CD14-positive monocyte (primary cell): ENCODE measurements around the gene C3orf18. TPM values are rescaled to one million over a fixed set of nuclear protein-coding genes. Genes with fewer than 3 reads are reported as not detected.

ENCODE experiments used
- DNase-seq, 3 donors: peaks; one replicate each; pipeline ENCODE4 v3.0.0-alpha.2; 2011 to 2022
- H2AFZ ChIP-seq: 2 replicates; pipeline ENCODE4 v1.6.0; 2012; ENCODE audit warnings: mild to moderate bottlenecking, low read depth, low read length, inconsistent platforms; ENCODE audit not compliant: insufficient read depth, poor library complexity, severe bottlenecking
- H3K27ac ChIP-seq, 2 donors: 1 replicate in 1 of 2; 2 replicates in 1 of 2; pipeline ENCODE4 v1.5.1; 2012 to 2013; ENCODE audit warnings: low read length in 2 of 2, control low read depth in 1 of 2, inconsistent platforms in 1 of 2, low read depth in 1 of 2, mild to moderate bottlenecking in 1 of 2
- H3K27me3 ChIP-seq, 2 donors: one replicate each; pipeline versions ENCODE4 v1.6.0 to v1.6.1; 2011 to 2013; ENCODE audit warnings: low read length in 2 of 2; ENCODE audit not compliant: control insufficient read depth in 2 of 2, insufficient read depth in 2 of 2
- H3K36me3 ChIP-seq, 2 donors: replicated peaks in 1 of 2; 1 replicate in 1 of 2; 2 replicates in 1 of 2; pipeline versions ENCODE4 v1.5.1 to v1.6.1; 2012 to 2013; ENCODE audit warnings: low read length in 2 of 2, control low read depth in 1 of 2, inconsistent platforms in 1 of 2, mild to moderate bottlenecking in 1 of 2; ENCODE audit not compliant: insufficient read depth in 2 of 2, control insufficient read depth in 1 of 2
- H3K4me1 ChIP-seq, 2 donors: 1 replicate in 1 of 2; 2 replicates in 1 of 2; pipeline versions ENCODE4 v1.5.1 to v1.6.1; 2012 to 2013; ENCODE audit warnings: low read length in 2 of 2, control low read depth in 1 of 2, inconsistent platforms in 1 of 2, mild to moderate bottlenecking in 1 of 2, moderate library complexity in 1 of 2; ENCODE audit not compliant: insufficient read depth in 2 of 2, control insufficient read depth in 1 of 2
- H3K4me2 ChIP-seq: replicated peaks from 2 replicates; pipeline ENCODE3; 2012; ENCODE audit warnings: low read length, moderate library complexity, mild to moderate bottlenecking; ENCODE audit not compliant: poor library complexity, severe bottlenecking; ENCODE audit errors: extremely low read depth
- H3K4me3 ChIP-seq, 3 experiments: fragments of 200-600 bp in 1 of 3; sonication (generic) in 1 of 3; replicated peaks in 1 of 3; 1 replicate in 2 of 3; 2 replicates in 1 of 3; pipeline ENCODE4 v1.5.1; 2011 to 2013; ENCODE audit warnings: low read length in 3 of 3, mild to moderate bottlenecking in 3 of 3, control low read depth in 2 of 3, low read depth in 2 of 3, inconsistent platforms in 1 of 3, moderate library complexity in 1 of 3
- H3K79me2 ChIP-seq: 2 replicates; pipeline ENCODE4 v1.6.0; 2012; ENCODE audit warnings: mild to moderate bottlenecking, control low read depth, inconsistent platforms, low read length, moderate library complexity; ENCODE audit not compliant: insufficient read depth
- H3K9ac ChIP-seq: 2 replicates; pipeline ENCODE4 v1.6.0; 2017; ENCODE audit warnings: low read length, mild to moderate bottlenecking; ENCODE audit not compliant: insufficient read depth, poor library complexity, severe bottlenecking
- H3K9me3 ChIP-seq, 2 donors: replicated peaks in 1 of 2; 1 replicate in 1 of 2; 2 replicates in 1 of 2; pipeline versions ENCODE4 v1.5.1 to v1.6.1; 2012 to 2013; ENCODE audit warnings: low read length in 2 of 2, control low read depth in 1 of 2; ENCODE audit not compliant: control insufficient read depth in 1 of 2, insufficient read depth in 1 of 2
- H4K20me1 ChIP-seq: 2 replicates; pipeline ENCODE4 v1.6.0; 2012; ENCODE audit warnings: mild to moderate bottlenecking, low read length, control low read depth, moderate library complexity; ENCODE audit not compliant: insufficient read depth
- H3K27ac Mint-ChIP-seq, 7 donors: one replicate each; pipeline ENCODE4 v1.8.0; 2020; ENCODE audit warnings: mild to moderate bottlenecking in 7 of 7, mixed read lengths in 7 of 7, moderate library complexity in 6 of 7, inconsistent platforms in 2 of 7
- H3K27me3 Mint-ChIP-seq, 3 donors: one replicate each; pipeline ENCODE4 v1.8.0; 2021 to 2022; ENCODE audit warnings: low read depth in 3 of 3, mild to moderate bottlenecking in 3 of 3, mixed read lengths in 3 of 3, moderate library complexity in 3 of 3, inconsistent platforms in 1 of 3
- H3K36me3 Mint-ChIP-seq, 2 donors: one replicate each; pipeline ENCODE4 v1.8.0; 2020; ENCODE audit warnings: mixed read lengths in 2 of 2, inconsistent platforms in 1 of 2, mild to moderate bottlenecking in 1 of 2
- H3K4me1 Mint-ChIP-seq: one replicate; pipeline ENCODE4 v1.8.0; 2020; ENCODE audit warnings: mild to moderate bottlenecking, mixed read lengths
- H3K4me3 Mint-ChIP-seq, 2 donors: one replicate each; pipeline ENCODE4 v1.8.0; 2020; ENCODE audit warnings: mild to moderate bottlenecking in 2 of 2, mixed read lengths in 2 of 2, moderate library complexity in 1 of 2
- H3K9me3 Mint-ChIP-seq, 7 donors: one replicate each; pipeline ENCODE4 v1.8.0; 2020 to 2022; ENCODE audit warnings: mixed read lengths in 7 of 7, mild to moderate bottlenecking in 6 of 7, moderate library complexity in 6 of 7, inconsistent platforms in 2 of 7
- CTCF ChIP-seq: fragments of 200-600 bp; IDR thresholded peaks from one replicate; pipeline ENCODE4 v1.8.0; 2022; ENCODE audit warnings: antibody characterized with exemption, mild to moderate bottlenecking
- WGBS: methylation state at CpG from one replicate; pipeline ENCODE4 v1.1.5; 2013; ENCODE audit warnings: missing lambda C conversion rate; ENCODE audit not compliant: insufficient coverage; 5-methylcytosine and 5-hydroxymethylcytosine counted together
- intact Hi-C, 2 donors: fragments of 100-400 bp; cut with micrococcal nuclease; formaldehyde crosslinking; loops; one replicate each; pipeline versions ENCODE4 v1.15.0 to v1.15.1; 2023
- polyA plus RNA-seq, 3 donors: library from polyadenylated mRNA; depleted of rRNA in 1 of 3; unstranded in 2 of 3; stranded (reverse) in 1 of 3; fragments of 300-500 nt in 2 of 3; fragments of >200 nt in 1 of 3; fragmentation: Illumina TruSeq in 2 of 3; gene quantifications; 1 replicate in 2 of 3; 2 replicates in 1 of 3; pipeline ENCODE4 v1.2.3, GENCODE V29; 2012 to 2021

Gene C3orf18
- polyA plus RNA-seq, 3 donors, result 0.18 to 1.5 (median 0.76) TPM

- Histone ChIP-seq H3K36me3 (no peaks in the 10 kb centered on the region), H3K4me1 (peaks cover 54 to 63% of the 10 kb centered on the region in 2 donors), H3K79me2 (no peaks in the 10 kb centered on the region), H3K27me3 (no peaks in the 10 kb centered on the region), H3K4me3 (peak overlapping the region in 1 of 3 experiments; percentile 60), H3K9ac (peak overlapping the region; percentile 55), H3K27ac (peak overlapping the region; percentile 97 to 100), H3K4me2 (peak overlapping the region; percentile 59), H4K20me1 (no peaks in the 10 kb centered on the region), H2AFZ (peak overlapping the region; percentile 64), H3K9me3 (no peaks in the 10 kb centered on the region)
- Mint-ChIP-seq H3K4me1 (peaks cover 60% of the 10 kb centered on the region), H3K9me3 (no peaks in the 10 kb centered on the region), H3K4me3 (peak overlapping the region in 1 of 2 donors; percentile 84), H3K27ac (peak overlapping the region; percentile 96 to 99 (median 98)), H3K27me3 (peaks cover 0 to 2% (median 0%) of the 10 kb centered on the region in 3 donors), H3K36me3 (peaks cover 1 to 4% of the 10 kb centered on the region in 2 donors)
- intact Hi-C loops, result loop anchor here in 1 of 2 donors (2.0 kb wide), 1 partner anchor 16 kb away; no protein-coding TSS in a partner anchor
- WGBS, result 20% methylated on average over 1 of the region's 5 CpGs
- DNase-seq, result peak; percentile 46 to 60 (median 57)
- no peak for TF ChIP-seq CTCF
Observed at GRCh38 chr3:50592568-50592967, 25.0 kb upstream of the C3orf18 start.

GRCh38 chr3:50591196-50591741, 23.7 kb upstream of the C3orf18 start:
- Mint-ChIP-seq H3K4me3 (peak overlapping the region in 1 of 2 donors; percentile 15), H3K27ac (peak overlapping the region; percentile 96 to 99 (median 98)), H3K27me3 (peaks cover 0 to 2% (median 0%) of the 10 kb centered on the region in 3 donors), H3K36me3 (peaks cover 0 to 5% of the 10 kb centered on the region in 2 donors), H3K9me3 (no peaks in the 10 kb centered on the region), H3K4me1 (peaks cover 62% of the 10 kb centered on the region)
- peak overlapping the region; percentile 85 for H3K4me2 ChIP-seq
- intact Hi-C loops, result no loop called here
- H4K20me1 ChIP-seq, result no peaks in the 10 kb centered on the region
- no peaks in the 10 kb centered on the region for H3K36me3 ChIP-seq
- peak overlapping the region in 1 of 3 experiments; percentile 70 for H3K4me3 ChIP-seq
- no peaks in the 10 kb centered on the region for H3K9me3 ChIP-seq
- no peak for DNase-seq
- H3K79me2 ChIP-seq, result no peaks in the 10 kb centered on the region
- H3K9ac ChIP-seq, result peak overlapping the region; percentile 41
- H3K27me3 ChIP-seq, result no peaks in the 10 kb centered on the region
- WGBS, result 50% methylated on average over 5 of the region's 9 CpGs
- TF ChIP-seq CTCF, result no peak
- H3K4me1 ChIP-seq, result peaks cover 54 to 63% of the 10 kb centered on the region in 2 donors
- H2AFZ ChIP-seq, result no peak overlapping the region
- peak overlapping the region; percentile 97 to 100 for H3K27ac ChIP-seq
